DMS53 treated with DMSO at 0.1 percent for 48 hours (cell line): ENCODE results near the gene MAPK12.
"Not testable (repeated sequence)": the region's sequence is repeated elsewhere in the genome, so short reads cannot be mapped to it uniquely, and the experiment has no call there.

ENCODE experiments used
- DNase-seq: peaks from one replicate; lab custom pipeline; 2025; ENCODE audit not compliant: unreplicated experiment; lab: John Stamatoyannopoulos, UW

MAPK12 gene

DNA sequence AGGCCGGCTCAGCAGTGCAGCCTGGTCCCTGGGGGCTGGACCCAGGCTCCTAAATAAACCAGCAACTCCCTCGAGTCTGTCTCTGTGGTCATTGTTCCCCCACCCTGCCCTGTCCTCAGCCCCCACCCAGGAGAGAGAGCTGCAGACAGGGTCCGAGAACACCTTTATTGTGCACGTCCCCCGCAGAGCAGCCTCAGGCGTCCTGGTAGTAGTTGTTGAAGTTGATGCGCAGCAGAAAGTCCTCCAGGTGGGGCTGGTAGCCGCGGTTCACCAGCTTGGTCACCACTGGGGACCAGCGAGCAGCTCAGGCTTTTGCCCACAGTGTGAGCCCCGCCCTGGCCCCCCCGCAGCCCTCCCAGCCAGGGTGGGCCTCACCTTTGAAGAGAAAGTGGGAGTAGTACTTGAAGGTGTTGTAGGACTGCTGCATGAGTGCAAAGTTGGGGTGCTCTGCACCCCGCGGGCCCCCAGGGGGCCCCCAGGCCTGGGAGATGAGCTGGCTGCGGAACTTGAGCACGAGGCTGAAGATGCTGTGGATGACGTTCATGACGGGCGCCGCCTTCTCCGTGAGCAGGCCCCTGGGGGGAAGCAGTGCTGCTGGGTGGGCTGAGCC lies 43.8 kb downstream of the MAPK12 start:
- no peak for DNase-seq

- DNase-seq, result no peak
Observed at GRCh38 chr22:50216684-50217520, 44.6 kb downstream of the MAPK12 start.

DNA sequence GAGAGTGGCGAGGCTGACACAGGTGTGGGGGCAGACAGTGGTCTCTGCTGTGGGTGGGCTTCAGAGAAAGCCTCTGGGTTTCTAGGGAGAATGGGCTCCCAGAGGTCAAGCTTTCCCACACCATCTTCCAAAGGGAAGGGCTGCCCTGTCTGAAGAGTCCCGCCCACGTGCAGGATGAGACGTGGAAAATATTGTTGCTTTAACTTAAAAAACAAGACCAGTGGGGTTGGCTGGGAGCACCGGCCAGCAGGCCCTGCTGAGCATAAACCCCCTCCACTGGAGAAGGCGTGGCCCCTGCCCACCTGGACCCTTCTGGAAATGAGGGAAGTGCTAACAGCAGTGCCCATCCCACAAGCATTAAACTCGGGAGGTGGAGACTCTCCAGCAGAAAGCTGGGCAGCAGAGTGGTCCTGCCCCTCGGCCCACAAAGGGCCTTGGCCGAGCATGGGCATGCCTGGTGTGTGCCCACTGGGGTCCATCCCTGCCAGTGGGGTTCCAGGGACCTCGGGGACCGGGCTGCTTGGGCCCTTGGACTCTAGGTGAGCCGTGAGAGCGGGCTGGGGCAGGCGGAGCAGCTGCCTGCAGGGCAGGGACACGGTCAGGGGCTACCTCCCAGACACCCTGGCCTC lies 45.3 kb downstream of the MAPK12 start:
- DNase-seq, result no peak

GRCh38 chr22:50215297-50216054 lies 46.0 kb downstream of the MAPK12 start:
- no peak for DNase-seq

DNA sequence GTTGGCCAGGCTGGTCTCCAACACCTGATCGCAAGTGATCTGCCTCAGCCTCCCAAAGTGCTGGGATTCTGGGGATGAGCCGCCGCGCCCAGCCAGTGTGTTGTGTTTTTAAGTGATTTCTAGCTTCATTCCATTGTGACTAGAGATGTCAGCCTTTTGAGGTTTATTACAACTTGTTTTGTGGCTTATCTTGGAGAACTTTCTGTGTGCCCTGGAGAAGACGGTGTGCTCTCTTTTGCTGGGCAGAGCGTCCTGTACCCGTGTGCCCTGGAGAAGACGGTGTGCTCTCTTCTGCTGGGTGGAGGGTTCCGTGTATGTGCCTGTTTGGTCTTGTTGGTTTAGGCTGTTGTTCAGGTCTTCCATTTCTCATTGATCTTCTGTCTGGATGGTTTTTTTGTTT lies 48.2 kb downstream of the MAPK12 start:
- no peak for DNase-seq

DNA sequence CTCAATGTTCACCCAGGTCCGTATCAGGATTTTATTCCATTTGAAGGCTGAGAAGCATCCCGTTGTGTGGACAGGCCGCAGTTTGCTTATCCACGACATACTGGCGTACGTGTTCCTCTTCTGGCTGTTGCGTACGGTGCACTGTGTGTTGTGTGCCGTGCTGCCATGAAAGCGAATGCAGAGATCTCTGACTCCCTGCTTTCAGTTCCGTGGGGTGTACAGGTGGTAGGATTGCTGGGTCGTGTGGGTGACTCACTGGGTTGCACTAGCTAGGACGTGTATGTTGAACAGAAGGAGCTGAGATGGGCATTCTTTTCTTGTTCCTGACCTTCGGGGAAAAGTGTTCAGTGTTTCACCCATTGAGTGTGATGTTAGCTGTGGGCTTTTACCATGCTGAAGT lies 50.3 kb downstream of the MAPK12 start:
- no peak for DNase-seq

- no peak for DNase-seq
Observed at GRCh38 chr22:50210378-50211139, 50.9 kb downstream of the MAPK12 start.

- peak; percentile 25 for DNase-seq
Observed at GRCh38 chr22:50209893-50210292, 51.6 kb downstream of the MAPK12 start.

DNA sequence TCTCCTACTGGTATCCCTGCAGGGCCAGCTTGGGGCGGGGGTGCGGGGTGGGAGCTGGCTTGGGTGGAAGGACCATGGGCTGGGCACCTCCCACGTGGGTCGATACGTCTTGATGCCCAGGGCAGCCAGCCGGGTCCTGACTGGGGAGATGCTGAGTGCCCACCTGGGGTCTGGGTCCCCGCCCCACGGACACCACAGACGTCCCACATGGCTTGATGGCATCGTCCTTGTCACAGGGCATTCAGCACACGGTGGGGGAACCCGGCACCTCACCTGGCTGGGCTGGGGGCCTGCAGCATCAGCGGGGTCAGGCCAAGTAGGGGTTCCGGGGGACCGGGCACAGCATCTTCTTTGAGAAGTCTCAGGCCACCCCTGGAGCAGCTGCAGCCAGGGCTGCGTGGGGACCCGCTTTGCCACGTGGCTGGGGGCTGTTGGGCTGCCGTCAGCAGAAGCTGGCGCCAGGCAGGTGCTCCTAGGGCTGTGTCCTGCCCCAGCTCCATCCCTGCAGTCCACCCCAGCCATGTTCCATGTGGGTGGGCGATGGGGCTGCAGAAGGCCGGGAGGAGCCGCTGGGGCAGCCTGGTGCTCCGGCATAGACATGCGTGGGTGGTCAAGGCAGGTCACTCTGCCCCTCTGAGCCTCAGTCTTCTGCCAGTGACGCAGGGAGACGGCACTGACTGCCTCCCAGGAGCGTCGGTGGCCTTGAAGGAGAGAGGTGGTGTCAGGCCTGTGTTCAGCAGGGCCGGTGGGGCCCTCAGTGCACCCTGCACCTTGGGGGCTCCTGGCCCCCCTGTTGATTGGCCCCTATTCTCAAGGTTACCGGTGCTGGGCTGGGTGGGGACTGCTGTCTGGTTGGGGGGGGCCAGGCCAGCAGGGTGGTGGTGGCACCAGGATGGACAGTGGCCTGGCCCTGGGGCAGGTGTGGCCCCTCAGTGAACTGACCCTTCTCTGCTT lies 52.3 kb downstream of the MAPK12 start:
- no peak for DNase-seq

DNA sequence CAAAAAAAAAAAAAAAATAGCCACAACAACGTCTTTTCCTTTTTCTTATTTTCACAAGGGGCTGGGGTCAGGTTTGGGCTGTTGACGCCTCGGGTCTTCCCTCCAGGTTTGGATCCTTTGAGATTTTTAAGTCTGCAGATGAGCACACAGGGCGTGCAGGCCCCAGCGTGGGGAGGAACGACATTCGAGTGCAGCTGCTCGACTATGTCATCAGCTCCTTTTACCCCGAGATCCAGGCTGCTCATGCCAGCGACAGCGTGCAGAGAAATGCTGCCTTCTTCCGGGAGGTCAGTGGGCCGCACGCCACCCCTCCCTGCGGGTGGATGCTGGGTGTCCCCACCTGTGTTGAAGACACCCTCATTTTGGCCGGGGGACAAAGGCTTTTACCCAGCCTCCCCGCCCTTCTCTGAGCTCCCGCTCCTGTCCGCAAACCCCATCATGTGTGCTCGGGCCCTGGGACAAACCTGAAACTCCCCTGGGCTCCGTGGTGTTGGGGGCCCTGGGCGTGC lies 53.0 kb downstream of the MAPK12 start:
- no peak for DNase-seq

GRCh38 chr22:50207383-50208140 lies 53.9 kb downstream of the MAPK12 start:
- no peak for DNase-seq

- no peak for DNase-seq
Observed at GRCh38 chr22:50206599-50206998, 54.9 kb downstream of the MAPK12 start.

- DNase-seq, result no peak
Observed at GRCh38 chr22:50205781-50206569, 55.5 kb downstream of the MAPK12 start.

DNA sequence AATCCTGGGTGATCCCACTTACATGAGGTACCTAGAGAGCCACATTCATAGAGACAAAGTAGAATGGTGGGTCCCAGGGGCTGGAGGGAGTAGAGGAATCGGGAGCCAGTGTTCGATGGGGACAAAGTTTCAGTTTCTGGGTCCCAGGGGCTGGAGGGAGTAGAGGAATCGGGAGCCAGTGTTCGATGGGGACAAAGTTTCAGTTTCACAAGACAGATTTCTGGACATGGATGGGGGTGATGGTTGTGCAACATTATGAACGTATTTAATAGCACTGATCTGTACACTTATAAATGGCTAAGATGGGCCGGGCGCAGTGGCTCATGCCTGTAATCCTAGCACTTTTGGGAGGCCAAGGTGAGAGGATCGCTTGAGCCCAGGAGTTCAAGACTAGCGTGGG lies 56.5 kb downstream of the MAPK12 start:
- DNase-seq, result not testable (repeated sequence)

- no peak for DNase-seq
Observed at GRCh38 chr22:50204571-50204970, 56.9 kb downstream of the MAPK12 start.

DNA sequence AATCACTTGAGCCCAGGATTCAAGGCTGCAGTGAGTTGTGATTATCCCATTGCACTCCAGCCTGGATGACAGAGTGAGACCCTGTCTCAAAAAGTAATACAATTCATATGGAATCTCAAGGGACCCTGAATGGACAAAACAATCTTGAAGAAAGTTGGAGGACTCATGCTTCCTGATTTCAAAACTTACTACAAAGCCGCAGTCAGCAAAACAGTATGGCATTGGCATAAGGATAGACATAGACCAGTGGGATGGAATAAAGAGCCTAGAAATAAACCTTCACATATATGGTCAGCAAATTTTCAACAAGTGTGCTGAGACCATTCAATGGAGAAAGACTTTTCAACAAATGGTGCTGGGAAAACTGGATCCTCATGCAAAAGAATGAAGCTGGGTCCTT lies 58.2 kb downstream of the MAPK12 start:
- no peak for DNase-seq
